GM12865 (cell line): ENCODE results near the gene SEMA5A.

Experiments
- DNase-seq: peaks from one replicate; pipeline ENCODE4 v3.0.0; 2010; ENCODE audit warnings: low read depth
- H3K4me3 ChIP-seq: 2 replicates; pipeline ENCODE4 v1.5.1; 2011; ENCODE audit warnings: mild to moderate bottlenecking, low read depth, low read length, control low read depth
- TF ChIP-seq, protein P1 (sequence below): IDR thresholded peaks from 2 replicates; pipeline ENCODE4 v1.5.1; 2011; ENCODE audit warnings: low read length, control low read depth, low read depth, inconsistent platforms; ENCODE audit not compliant: insufficient read depth; ENCODE audit errors: missing control alignments

The SEMA5A gene

DNA sequence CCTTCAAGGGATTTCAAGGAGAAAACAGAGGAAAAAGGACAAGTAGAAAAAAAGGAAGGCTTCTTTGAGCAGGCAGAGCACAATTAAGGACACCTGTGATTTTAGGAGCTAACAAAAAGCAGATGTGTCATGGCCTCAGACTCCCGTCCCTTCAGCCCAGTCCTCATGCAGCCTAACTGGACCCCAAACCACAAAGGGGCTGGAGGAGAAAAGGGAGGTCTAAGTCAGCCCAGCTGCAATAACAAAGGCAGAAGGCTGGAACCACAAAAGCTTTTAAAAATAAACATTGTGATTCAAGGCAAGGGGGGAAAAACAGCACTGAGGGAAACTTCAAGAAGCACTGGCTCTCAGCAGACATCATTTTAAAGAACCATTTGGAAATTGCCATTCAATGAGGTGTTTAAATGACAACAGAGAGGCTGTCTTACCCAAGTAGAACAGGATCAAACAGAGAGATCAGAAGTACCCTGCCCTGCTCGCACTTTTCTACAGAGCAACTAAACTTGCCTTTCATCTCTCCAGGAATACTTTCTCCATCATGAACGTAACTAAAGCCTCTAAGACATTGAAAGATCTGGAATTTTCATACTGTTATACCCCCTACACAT, 89.3 kb downstream of the SEMA5A start:
- TF ChIP-seq, protein P1, sequence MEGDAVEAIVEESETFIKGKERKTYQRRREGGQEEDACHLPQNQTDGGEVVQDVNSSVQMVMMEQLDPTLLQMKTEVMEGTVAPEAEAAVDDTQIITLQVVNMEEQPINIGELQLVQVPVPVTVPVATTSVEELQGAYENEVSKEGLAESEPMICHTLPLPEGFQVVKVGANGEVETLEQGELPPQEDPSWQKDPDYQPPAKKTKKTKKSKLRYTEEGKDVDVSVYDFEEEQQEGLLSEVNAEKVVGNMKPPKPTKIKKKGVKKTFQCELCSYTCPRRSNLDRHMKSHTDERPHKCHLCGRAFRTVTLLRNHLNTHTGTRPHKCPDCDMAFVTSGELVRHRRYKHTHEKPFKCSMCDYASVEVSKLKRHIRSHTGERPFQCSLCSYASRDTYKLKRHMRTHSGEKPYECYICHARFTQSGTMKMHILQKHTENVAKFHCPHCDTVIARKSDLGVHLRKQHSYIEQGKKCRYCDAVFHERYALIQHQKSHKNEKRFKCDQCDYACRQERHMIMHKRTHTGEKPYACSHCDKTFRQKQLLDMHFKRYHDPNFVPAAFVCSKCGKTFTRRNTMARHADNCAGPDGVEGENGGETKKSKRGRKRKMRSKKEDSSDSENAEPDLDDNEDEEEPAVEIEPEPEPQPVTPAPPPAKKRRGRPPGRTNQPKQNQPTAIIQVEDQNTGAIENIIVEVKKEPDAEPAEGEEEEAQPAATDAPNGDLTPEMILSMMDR = no peak
- no peak for DNase-seq
- H3K4me3 ChIP-seq = no peak overlapping the region

- no peak for DNase-seq
- TF ChIP-seq, protein P1 = no peak
- no peak overlapping the region for H3K4me3 ChIP-seq
Measured at GRCh38 chr5:9455826-9456434, 89.9 kb downstream of the SEMA5A start.

GRCh38 chr5:9454491-9454890, 91.4 kb downstream of the SEMA5A start:
- TF ChIP-seq, protein P1 = no peak
- no peak for DNase-seq
- H3K4me3 ChIP-seq = no peak overlapping the region

DNA sequence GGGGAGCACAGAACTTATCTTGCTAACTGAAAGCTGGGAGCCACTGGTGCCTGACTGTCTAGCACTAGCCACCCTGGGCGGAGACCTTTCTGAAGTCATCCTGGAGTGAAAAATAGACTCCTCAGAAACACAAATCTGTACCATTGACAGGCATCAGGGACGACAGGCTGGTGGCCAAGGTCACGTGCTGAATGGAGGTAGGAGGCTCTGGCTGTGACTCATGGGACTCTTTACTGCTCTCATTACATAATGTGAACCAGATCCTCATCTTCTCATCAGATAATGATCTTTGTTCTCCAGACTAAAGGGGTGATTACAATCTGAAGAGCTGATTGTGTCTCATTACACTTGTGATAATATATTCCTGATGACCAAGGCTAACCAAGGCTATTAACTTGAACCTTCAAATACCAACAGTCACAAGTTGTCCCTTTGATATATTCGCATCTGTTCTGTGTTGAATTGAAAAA, 91.8 kb downstream of the SEMA5A start:
- H3K4me3 ChIP-seq = no peak overlapping the region
- DNase-seq = peak; percentile 16
- TF ChIP-seq, protein P1 = no peak

- TF ChIP-seq, protein P1 = no peak
- H3K4me3 ChIP-seq = no peak overlapping the region
- no peak for DNase-seq
Measured at GRCh38 chr5:9453480-9454011, 92.3 kb downstream of the SEMA5A start.

DNA sequence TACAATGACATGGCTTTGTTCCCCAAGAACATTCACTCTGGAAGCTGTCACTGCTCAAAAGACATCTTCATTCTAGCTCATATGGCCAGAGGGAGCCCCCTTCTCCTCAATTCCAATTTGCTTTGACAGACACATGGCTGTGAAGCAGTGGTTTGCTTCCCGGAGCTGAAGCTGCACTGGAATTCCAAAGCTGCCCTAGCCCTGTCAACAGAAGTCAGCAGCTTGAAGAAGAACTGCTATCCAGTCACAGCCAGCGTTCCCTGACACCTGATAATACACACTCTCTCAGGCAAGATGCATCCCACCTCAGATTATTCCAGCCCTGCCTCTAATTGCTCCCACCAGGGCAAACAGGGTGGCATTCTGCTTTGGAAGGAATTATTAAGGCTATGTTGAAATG, 93.7 kb downstream of the SEMA5A start:
- no peak for DNase-seq
- TF ChIP-seq, protein P1 = no peak
- no peak overlapping the region for H3K4me3 ChIP-seq

GRCh38 chr5:9451037-9451436, 94.8 kb downstream of the SEMA5A start:
- no peak overlapping the region for H3K4me3 ChIP-seq
- TF ChIP-seq, protein P1 = no peak
- no peak for DNase-seq
